Measurements from ENCODE around the gene GAS7. TPM values are rescaled to one million over a fixed set of nuclear protein-coding genes. Genes with fewer than 3 reads are reported as not detected.

The GAS7 gene
- total RNA-seq, 1 experiment from 2014 or later: 6.0 TPM

GRCh38 chr17:10116753-10117420 is 81.5 kb downstream of the GAS7 start:
- no peaks in the 10 kb centered on the region; the same call in none of the 2 replicates for H3K27me3 Mint-ChIP-seq (ENCODE audit: low read depth)
- no peak overlapping the region for H3K23ac ChIP-seq (ENCODE audit: insufficient read length, low read depth, low read length)
- H3K4me3 Mint-ChIP-seq: no peak overlapping the region

More at GRCh38 chr17:10116753-10117420, 81.5 kb downstream of the GAS7 start:
- peaks cover 10% of the 10 kb centered on the region; the same call in 1 of the 2 replicates for H3K4me1 ChIP-seq (ENCODE audit: insufficient read depth, low read length)
- no peaks in the 10 kb centered on the region for H3K9me3 ChIP-seq (ENCODE audit: control insufficient read depth, low read depth, low read length)
- H3K27ac ChIP-seq (ENCODE audit: insufficient read length, low read depth, low read length): no peak overlapping the region
- H2BK15ac ChIP-seq (ENCODE audit: low read depth, low read length): no peak overlapping the region
- H4K5ac ChIP-seq (ENCODE audit: insufficient read length, low read depth, low read length): no peak overlapping the region
- H3K56ac ChIP-seq (ENCODE audit: insufficient read length, low read depth, low read length): no peak overlapping the region
- no peaks in the 10 kb centered on the region for H3K27me3 ChIP-seq (ENCODE audit: insufficient read depth, low read length)
- 0 out of 5 replicates have a peak, but pooled peaks cover 0 to 3% of the 10 kb centered on the region in 2 experiments for H3K9me3 Mint-ChIP-seq
- H2AK5ac ChIP-seq (ENCODE audit: insufficient read length, low read length): no peak overlapping the region
- TF ChIP-seq CTCF (conservative IDR thresholded peaks at IDR 0.05): no peak
- peak overlapping the region in 1 of 3 experiments; percentile 3; a peak in 1 of 7 replicates for H3K27ac Mint-ChIP-seq
- H3K79me2 ChIP-seq (ENCODE audit: insufficient read depth, low read length): no peaks in the 10 kb centered on the region
- H3K4ac ChIP-seq (ENCODE audit: low read depth, low read length): no peak overlapping the region
- no peak overlapping the region for H4K8ac ChIP-seq (replicated peaks; ENCODE audit: insufficient read length, low read depth, low read length)
- no peak overlapping the region for H2AFZ ChIP-seq (ENCODE audit: low read length)
- no peak overlapping the region for H2BK20ac ChIP-seq (ENCODE audit: low read depth, low read length, poor library complexity, severe bottlenecking)
- H2BK5ac ChIP-seq (ENCODE audit: insufficient read length, low read length): no peak overlapping the region
- H2BK12ac ChIP-seq (ENCODE audit: insufficient read length, low read depth, low read length): no peak overlapping the region
- no peak overlapping the region for H4K91ac ChIP-seq (ENCODE audit: insufficient read length, low read depth, low read length)
- H3K14ac ChIP-seq (ENCODE audit: insufficient read depth, low read length): no peak overlapping the region
- no peaks in the 10 kb centered on the region for H3K79me1 ChIP-seq (ENCODE audit: insufficient read depth, low read depth, low read length, poor library complexity, severe bottlenecking)
- no peak overlapping the region for H3K4me2 ChIP-seq (ENCODE audit: insufficient read depth, insufficient read length, low read length)
- peaks cover 42 to 44% of the 10 kb centered on the region in 2 experiments for H3K4me1 Mint-ChIP-seq
- H3K23me2 ChIP-seq (ENCODE audit: insufficient read length, low read depth, low read length, poor library complexity, severe bottlenecking): no peaks in the 10 kb centered on the region
- DNase-seq: no peak
- H3T11ph ChIP-seq (ENCODE audit: low read length): no peak overlapping the region
- no CpG with 5 or more reads among the region's 5 CpGs for WGBS (ENCODE audit: extremely low coverage, insufficient read length, low lambda C conversion rate)
- H4K20me1 ChIP-seq (ENCODE audit: control insufficient read depth, insufficient read depth, insufficient read length): no peaks in the 10 kb centered on the region
- no peak overlapping the region for H3K18ac ChIP-seq (ENCODE audit: insufficient read length, low read depth, low read length)
- no peak overlapping the region for H3K9ac ChIP-seq (ENCODE audit: extremely low read depth, insufficient read length, low read length)
- H2BK120ac ChIP-seq (ENCODE audit: low read depth, low read length, poor library complexity, severe bottlenecking): no peak overlapping the region
- no peaks in the 10 kb centered on the region for H3K36me3 Mint-ChIP-seq (ENCODE audit: insufficient read depth in 1 of 3, low read depth in 3 of 3)
